Breast epithelium (tissue), 4 donors: ENCODE results near the gene GREM1. TPM values are rescaled to one million over a fixed set of nuclear protein-coding genes. Genes with fewer than 3 reads are reported as not detected.

Source experiments
- DNase-seq, 2 donors: peaks; one replicate each; pipeline ENCODE4 v3.0.0-alpha.2; 2019; ENCODE audit warnings: low spot score in 2 of 2
- H3K27ac ChIP-seq, 2 donors: fragments of 200-600 bp; sonication (generic) in 1 of 2; one replicate each; pipeline ENCODE4 v1.5.1; 2016 to 2019; ENCODE audit warnings: mild to moderate bottlenecking in 1 of 2
- H3K27me3 ChIP-seq, 2 donors: fragments of 200-600 bp; sonication (generic) in 1 of 2; one replicate each; pipeline versions ENCODE4 v1.5.1 to v1.6.0; 2017 to 2019; ENCODE audit warnings: control low read depth in 1 of 2, mild to moderate bottlenecking in 1 of 2
- H3K36me3 ChIP-seq: fragments of 200-600 bp; one replicate; pipeline ENCODE4 v1.5.1; 2019
- H3K4me1 ChIP-seq, 2 donors: fragments of 200-600 bp; sonication (generic); one replicate each; pipeline ENCODE4 v1.5.1; 2016 to 2019; ENCODE audit warnings: control low read depth in 1 of 2
- H3K4me3 ChIP-seq, 3 donors: fragments of 200-600 bp; sonication (generic); 1 replicate in 2 of 3; 2 replicates in 1 of 3; pipeline ENCODE4 v1.5.1; 2016 to 2019; ENCODE audit warnings: mild to moderate bottlenecking in 3 of 3, moderate library complexity in 2 of 3
- H3K9me3 ChIP-seq, 2 donors: fragments of 200-600 bp; sonication (generic) in 1 of 2; one replicate each; pipeline ENCODE4 v1.5.1; 2016 to 2019; ENCODE audit warnings: control low read depth in 1 of 2
- CTCF ChIP-seq, 3 donors: fragments of 450-650 bp; IDR thresholded peaks; one replicate each; pipeline ENCODE4 v1.5.1; 2016 to 2017; ENCODE audit warnings: antibody characterized with exemption in 3 of 3, mild to moderate bottlenecking in 3 of 3, moderate library complexity in 3 of 3
- POLR2A ChIP-seq: fragments of 450-650 bp; IDR thresholded peaks from one replicate; pipeline ENCODE4 v1.6.1; 2016; ENCODE audit warnings: antibody characterized with exemption, mild to moderate bottlenecking, moderate library complexity
- POLR2AphosphoS5 ChIP-seq, 3 donors: sonication (generic); formaldehyde crosslinking; IDR thresholded peaks; one replicate each; pipeline ENCODE4 v1.6.1; 2017; ENCODE audit warnings: antibody characterized with exemption in 3 of 3
- intact Hi-C: fragments of 100-400 bp; cut with DNase I; formaldehyde crosslinking; loops from one replicate; pipeline ENCODE4 v1.15.1; 2023; ENCODE audit warnings: low total_unique reads
- total RNA-seq, 3 donors: library from RNA; depleted of rRNA; stranded (reverse); fragments of >200 nt; gene quantifications; one replicate each; pipeline ENCODE4 v1.1.0, GENCODE V29; 2016

Gene GREM1
- total RNA-seq, 3 donors from 2014 or later, result 1.4 to 21.3 (median 2.5) TPM

- TF ChIP-seq POLR2AphosphoS5 (IDR thresholded peaks at IDR 0.05) (peak in 2 of 3 donors; percentile 24 to 70), CTCF (IDR thresholded peaks at IDR 0.05) (no peak), POLR2A (no peak)
- intact Hi-C loops, result no loop called here
- H3K36me3 ChIP-seq, result no peaks in the 10 kb centered on the region
These were observed 35.2 kb upstream of the GREM1 start for GRCh38 chr15:32682569-32682968.

GRCh38 chr15:32682977-32683630 lies 34.7 kb upstream of the GREM1 start:
- H3K4me3 ChIP-seq, result no peak overlapping the region
- H3K27me3 ChIP-seq, result no peaks in the 10 kb centered on the region
- intact Hi-C loops, result no loop called here
- H3K27ac ChIP-seq, result peak overlapping the region; percentile 26 to 67
- TF ChIP-seq POLR2A (no peak), POLR2AphosphoS5 (IDR thresholded peaks at IDR 0.05) (no peak), CTCF (IDR thresholded peaks at IDR 0.05) (no peak)
- no peak for DNase-seq
- H3K9me3 ChIP-seq, result no peaks in the 10 kb centered on the region
- H3K36me3 ChIP-seq, result no peaks in the 10 kb centered on the region
- H3K4me1 ChIP-seq, result no peaks in the 10 kb centered on the region

More at GRCh38 chr15:32682569-32682968, 35.2 kb upstream of the GREM1 start:
- Histone ChIP-seq H3K4me1 (no peaks in the 10 kb centered on the region), H3K4me3 (no peak overlapping the region), H3K9me3 (no peaks in the 10 kb centered on the region), H3K27me3 (no peaks in the 10 kb centered on the region), H3K27ac (peak overlapping the region; percentile 26 to 62)
- no peak for DNase-seq

- Histone ChIP-seq H3K9me3 (no peaks in the 10 kb centered on the region), H3K27me3 (no peaks in the 10 kb centered on the region), H3K27ac (peak overlapping the region; percentile 3 to 67), H3K36me3 (no peaks in the 10 kb centered on the region), H3K4me3 (no peak overlapping the region), H3K4me1 (no peaks in the 10 kb centered on the region)
- TF ChIP-seq POLR2A (no peak), CTCF (IDR thresholded peaks at IDR 0.05) (no peak), POLR2AphosphoS5 (IDR thresholded peaks at IDR 0.05) (no peak)
- intact Hi-C loops, result no loop called here
- no peak for DNase-seq
These were observed 33.8 kb upstream of the GREM1 start for GRCh38 chr15:32683906-32684584.

- H3K4me3 ChIP-seq, result no peak overlapping the region
- no peaks in the 10 kb centered on the region for H3K9me3 ChIP-seq
- intact Hi-C loops, result no loop called here
- TF ChIP-seq POLR2AphosphoS5 (IDR thresholded peaks at IDR 0.05), result no peak
- no peak for TF ChIP-seq CTCF (IDR thresholded peaks at IDR 0.05)
- TF ChIP-seq POLR2A, result no peak
- no peak for DNase-seq
- H3K4me1 ChIP-seq, result no peaks in the 10 kb centered on the region
- no peaks in the 10 kb centered on the region for H3K36me3 ChIP-seq
- no peaks in the 10 kb centered on the region for H3K27me3 ChIP-seq
- H3K27ac ChIP-seq, result peak overlapping the region in 1 of 2 donors; percentile 0
These were observed 32.2 kb upstream of the GREM1 start for GRCh38 chr15:32685576-32685975.

GRCh38 chr15:32687556-32687955 lies 30.2 kb upstream of the GREM1 start:
- no peak for DNase-seq
- TF ChIP-seq POLR2A (no peak), POLR2AphosphoS5 (IDR thresholded peaks at IDR 0.05) (no peak), CTCF (IDR thresholded peaks at IDR 0.05) (no peak)
- Histone ChIP-seq H3K9me3 (no peaks in the 10 kb centered on the region), H3K4me1 (no peaks in the 10 kb centered on the region), H3K36me3 (no peaks in the 10 kb centered on the region), H3K27ac (no peak overlapping the region), H3K27me3 (no peaks in the 10 kb centered on the region), H3K4me3 (no peak overlapping the region)
- intact Hi-C loops, result no loop called here
